GM23338 (cell line): ENCODE data around the gene RYR3.

Experiments used
- CREB1 ChIP-seq: fragments of 250-450 bp; sonication (Bioruptor Pico); IDR thresholded peaks from 2 replicates; pipeline ENCODE4 v1.5.0; 2020; ENCODE audit warnings: low read depth, mild to moderate bottlenecking, moderate library complexity
- CTCF ChIP-seq, 2 experiments: fragments of 200-600 bp in 1 of 2; sonication (generic) in 1 of 2; conservative IDR thresholded peaks; 2 replicates each; pipeline versions ENCODE4 v1.5.1 to v1.6.1; 2016 to 2017; ENCODE audit warnings: antibody characterized with exemption in 2 of 2, low read depth in 2 of 2, mild to moderate bottlenecking in 2 of 2, moderate library complexity in 1 of 2
- EZH2 ChIP-seq: fragments of 200-600 bp; sonication (generic); IDR thresholded peaks from one replicate; pipeline ENCODE4 v1.8.0; 2017; ENCODE audit warnings: antibody characterized with exemption, mild to moderate bottlenecking, low read depth; ENCODE audit not compliant: unreplicated experiment
- EZH2phosphoT487 ChIP-seq: fragments of 200-600 bp; sonication (generic); IDR thresholded peaks from one replicate; pipeline ENCODE4 v1.8.1; 2018; ENCODE audit warnings: antibody characterized with exemption; ENCODE audit not compliant: unreplicated experiment
- JUNB ChIP-seq: IDR thresholded peaks from one replicate; pipeline ENCODE4 v1.6.1; 2016; ENCODE audit warnings: antibody characterized with exemption; ENCODE audit not compliant: unreplicated experiment
- NANOG ChIP-seq: IDR thresholded peaks from 2 replicates; pipeline ENCODE4 v1.6.1; 2016; ENCODE audit warnings: antibody characterized with exemption, borderline replicate concordance
- POLR2AphosphoS5 ChIP-seq: IDR thresholded peaks from 2 replicates; pipeline ENCODE4 v1.6.1; 2016; ENCODE audit warnings: antibody characterized with exemption, low read depth
- STAT1 ChIP-seq: IDR thresholded peaks from one replicate; pipeline ENCODE4 v1.6.1; 2016; ENCODE audit warnings: antibody characterized with exemption; ENCODE audit not compliant: unreplicated experiment
- ZNF114 ChIP-seq: fragments of 250-450 bp; sonication (Bioruptor Pico); IDR thresholded peaks from 2 replicates; pipeline ENCODE4 v1.5.0; 2020; ENCODE audit warnings: mild to moderate bottlenecking, moderate library complexity
- ZNF331 ChIP-seq: fragments of 250-450 bp; sonication (Bioruptor Pico); IDR thresholded peaks from 2 replicates; pipeline ENCODE4 v1.5.0; 2020; ENCODE audit warnings: low read depth, mild to moderate bottlenecking, moderate library complexity
- ZNF462 ChIP-seq: fragments of 250-450 bp; sonication (Bioruptor Pico); IDR thresholded peaks from 2 replicates; pipeline ENCODE4 v1.5.0; 2020; ENCODE audit warnings: mild to moderate bottlenecking, moderate library complexity
- TF ChIP-seq, protein P1 (sequence below): IDR thresholded peaks from one replicate; pipeline ENCODE4 v1.6.1; 2018; ENCODE audit warnings: antibody characterized with exemption; ENCODE audit not compliant: unreplicated experiment
- TF ChIP-seq, protein P2 (sequence below): IDR thresholded peaks from 2 replicates; pipeline ENCODE4 v1.6.1; 2016; ENCODE audit warnings: antibody characterized with exemption

DNA sequence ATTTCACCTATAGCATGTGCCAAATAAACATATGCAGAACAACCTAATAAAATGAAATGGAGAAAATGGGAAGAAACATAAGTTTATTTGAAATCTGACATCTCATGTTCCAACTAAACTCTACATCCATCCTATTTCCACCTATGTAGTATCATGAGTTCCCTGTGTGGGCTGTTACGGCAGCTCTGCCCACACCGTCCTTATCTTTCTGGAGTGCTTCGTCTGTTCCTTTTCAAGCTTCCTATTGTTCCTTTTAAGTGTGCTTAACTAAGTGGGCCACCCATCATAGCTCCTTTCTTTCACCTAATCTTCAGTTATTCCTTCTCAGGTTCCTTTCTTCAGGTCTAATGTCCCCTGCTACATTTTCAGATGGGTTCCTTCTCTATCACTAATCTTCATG lies 17.3 kb downstream of the RYR3 start:
- TF ChIP-seq EZH2 (no peak), CTCF (conservative IDR thresholded peaks at IDR 0.05; ENCODE audit: low read depth in 2 of 2) (no peak), POLR2AphosphoS5 (no peak), EZH2phosphoT487 (no peak), ZNF114 (CRISPR knock-in tag) (no peak), ZNF462 (CRISPR knock-in tag) (no peak), JUNB (no peak), NANOG (no peak), CREB1 (CRISPR knock-in tag) (no peak), ZNF331 (CRISPR knock-in tag) (no peak), STAT1 (no peak)
- TF ChIP-seq, protein P1, sequence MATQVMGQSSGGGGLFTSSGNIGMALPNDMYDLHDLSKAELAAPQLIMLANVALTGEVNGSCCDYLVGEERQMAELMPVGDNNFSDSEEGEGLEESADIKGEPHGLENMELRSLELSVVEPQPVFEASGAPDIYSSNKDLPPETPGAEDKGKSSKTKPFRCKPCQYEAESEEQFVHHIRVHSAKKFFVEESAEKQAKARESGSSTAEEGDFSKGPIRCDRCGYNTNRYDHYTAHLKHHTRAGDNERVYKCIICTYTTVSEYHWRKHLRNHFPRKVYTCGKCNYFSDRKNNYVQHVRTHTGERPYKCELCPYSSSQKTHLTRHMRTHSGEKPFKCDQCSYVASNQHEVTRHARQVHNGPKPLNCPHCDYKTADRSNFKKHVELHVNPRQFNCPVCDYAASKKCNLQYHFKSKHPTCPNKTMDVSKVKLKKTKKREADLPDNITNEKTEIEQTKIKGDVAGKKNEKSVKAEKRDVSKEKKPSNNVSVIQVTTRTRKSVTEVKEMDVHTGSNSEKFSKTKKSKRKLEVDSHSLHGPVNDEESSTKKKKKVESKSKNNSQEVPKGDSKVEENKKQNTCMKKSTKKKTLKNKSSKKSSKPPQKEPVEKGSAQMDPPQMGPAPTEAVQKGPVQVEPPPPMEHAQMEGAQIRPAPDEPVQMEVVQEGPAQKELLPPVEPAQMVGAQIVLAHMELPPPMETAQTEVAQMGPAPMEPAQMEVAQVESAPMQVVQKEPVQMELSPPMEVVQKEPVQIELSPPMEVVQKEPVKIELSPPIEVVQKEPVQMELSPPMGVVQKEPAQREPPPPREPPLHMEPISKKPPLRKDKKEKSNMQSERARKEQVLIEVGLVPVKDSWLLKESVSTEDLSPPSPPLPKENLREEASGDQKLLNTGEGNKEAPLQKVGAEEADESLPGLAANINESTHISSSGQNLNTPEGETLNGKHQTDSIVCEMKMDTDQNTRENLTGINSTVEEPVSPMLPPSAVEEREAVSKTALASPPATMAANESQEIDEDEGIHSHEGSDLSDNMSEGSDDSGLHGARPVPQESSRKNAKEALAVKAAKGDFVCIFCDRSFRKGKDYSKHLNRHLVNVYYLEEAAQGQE, result no peak
- TF ChIP-seq, protein P2, sequence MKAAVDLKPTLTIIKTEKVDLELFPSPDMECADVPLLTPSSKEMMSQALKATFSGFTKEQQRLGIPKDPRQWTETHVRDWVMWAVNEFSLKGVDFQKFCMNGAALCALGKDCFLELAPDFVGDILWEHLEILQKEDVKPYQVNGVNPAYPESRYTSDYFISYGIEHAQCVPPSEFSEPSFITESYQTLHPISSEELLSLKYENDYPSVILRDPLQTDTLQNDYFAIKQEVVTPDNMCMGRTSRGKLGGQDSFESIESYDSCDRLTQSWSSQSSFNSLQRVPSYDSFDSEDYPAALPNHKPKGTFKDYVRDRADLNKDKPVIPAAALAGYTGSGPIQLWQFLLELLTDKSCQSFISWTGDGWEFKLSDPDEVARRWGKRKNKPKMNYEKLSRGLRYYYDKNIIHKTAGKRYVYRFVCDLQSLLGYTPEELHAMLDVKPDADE, result no peak
